Peyer's patch (tissue), 4 donors: ENCODE results near the gene SLC24A4. TPM values are rescaled to one million over a fixed set of nuclear protein-coding genes. Genes with fewer than 3 reads are reported as not detected.

ENCODE experiments used
- DNase-seq, 3 donors: peaks; one replicate each; pipeline ENCODE4 v3.0.0-alpha.2; 2017 to 2019
- H3K27ac ChIP-seq, 4 donors: fragments of 200-600 bp; sonication (generic); one replicate each; pipeline ENCODE4 v1.5.1; 2016 to 2019
- H3K27me3 ChIP-seq, 2 donors: fragments of 200-600 bp; sonication (generic); one replicate each; pipeline ENCODE4 v1.5.1; 2019
- H3K36me3 ChIP-seq, 3 donors: fragments of 200-600 bp; sonication (generic); one replicate each; pipeline ENCODE4 v1.5.1; 2016 to 2019
- H3K4me1 ChIP-seq, 4 donors: fragments of 200-600 bp; sonication (generic); one replicate each; pipeline ENCODE4 v1.5.1; 2016 to 2019
- H3K4me3 ChIP-seq, 4 donors: fragments of 200-600 bp; sonication (generic); 1 replicate in 3 of 4; 2 replicates in 1 of 4; pipeline ENCODE4 v1.5.1; 2016 to 2019; ENCODE audit warnings: mild to moderate bottlenecking in 1 of 4
- H3K9me3 ChIP-seq, 4 donors: fragments of 200-600 bp; sonication (generic); one replicate each; pipeline ENCODE4 v1.5.1; 2016 to 2019; ENCODE audit warnings: mild to moderate bottlenecking in 1 of 4
- POLR2A ChIP-seq, 2 donors: fragments of 450-650 bp; IDR thresholded peaks; one replicate each; pipeline ENCODE4 v1.5.1; 2017; ENCODE audit warnings: antibody characterized with exemption in 2 of 2, mild to moderate bottlenecking in 2 of 2, moderate library complexity in 2 of 2
- total RNA-seq, 4 donors: library from RNA; depleted of rRNA; stranded (reverse); fragments of >200 nt; gene quantifications; one replicate each; pipeline ENCODE4 v1.1.0, GENCODE V29; 2016
- TF ChIP-seq, protein P1 (sequence below), 6 experiments: fragments of 450-650 bp in 4 of 6; fragments of 200-600 bp in 2 of 6; sonication (generic) in 1 of 6; IDR thresholded peaks; one replicate each; pipeline ENCODE4 v1.5.1; 2017 to 2019; ENCODE audit warnings: antibody characterized with exemption in 6 of 6, mild to moderate bottlenecking in 3 of 6, moderate library complexity in 1 of 6

SLC24A4 gene
- total RNA-seq, 4 donors from 2014 or later: 0.18 to 1.7 (median 0.54) TPM; not detected in 1

DNA sequence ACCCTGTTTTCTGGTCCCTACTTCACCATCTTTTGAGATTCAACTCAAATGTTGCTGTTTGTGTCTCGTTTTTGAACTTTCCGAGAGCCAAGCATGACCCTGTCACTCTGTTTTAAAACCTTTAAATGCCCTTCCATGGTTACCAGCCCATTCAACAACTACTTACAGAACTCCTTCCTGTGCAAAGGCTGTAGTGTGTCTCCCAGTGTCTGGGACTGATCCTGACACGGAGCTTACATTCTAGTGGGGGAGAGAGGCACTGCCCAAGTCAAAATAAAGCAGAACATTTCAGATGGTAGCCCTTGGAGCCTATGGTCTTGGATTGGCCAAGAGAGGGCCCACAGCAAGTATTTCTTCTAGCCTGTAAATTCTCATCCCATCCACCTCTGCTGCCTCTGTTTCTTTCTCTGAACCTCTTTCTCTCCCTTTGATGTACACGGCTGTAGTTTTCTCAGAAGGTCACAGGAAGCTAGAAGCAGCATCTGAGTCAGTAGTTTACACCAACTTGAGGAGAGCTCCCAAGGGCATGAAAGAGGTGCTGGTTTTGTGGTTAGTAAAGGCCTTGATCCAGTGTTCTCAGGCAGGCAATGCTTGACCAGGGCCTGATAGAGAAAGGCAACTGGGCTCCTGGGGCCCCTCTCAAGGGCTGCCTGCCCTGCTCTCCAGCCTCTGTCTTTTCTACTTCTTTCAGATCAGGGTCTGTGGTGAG, 42.3 kb upstream of the SLC24A4 start:
- TF ChIP-seq, protein P1, sequence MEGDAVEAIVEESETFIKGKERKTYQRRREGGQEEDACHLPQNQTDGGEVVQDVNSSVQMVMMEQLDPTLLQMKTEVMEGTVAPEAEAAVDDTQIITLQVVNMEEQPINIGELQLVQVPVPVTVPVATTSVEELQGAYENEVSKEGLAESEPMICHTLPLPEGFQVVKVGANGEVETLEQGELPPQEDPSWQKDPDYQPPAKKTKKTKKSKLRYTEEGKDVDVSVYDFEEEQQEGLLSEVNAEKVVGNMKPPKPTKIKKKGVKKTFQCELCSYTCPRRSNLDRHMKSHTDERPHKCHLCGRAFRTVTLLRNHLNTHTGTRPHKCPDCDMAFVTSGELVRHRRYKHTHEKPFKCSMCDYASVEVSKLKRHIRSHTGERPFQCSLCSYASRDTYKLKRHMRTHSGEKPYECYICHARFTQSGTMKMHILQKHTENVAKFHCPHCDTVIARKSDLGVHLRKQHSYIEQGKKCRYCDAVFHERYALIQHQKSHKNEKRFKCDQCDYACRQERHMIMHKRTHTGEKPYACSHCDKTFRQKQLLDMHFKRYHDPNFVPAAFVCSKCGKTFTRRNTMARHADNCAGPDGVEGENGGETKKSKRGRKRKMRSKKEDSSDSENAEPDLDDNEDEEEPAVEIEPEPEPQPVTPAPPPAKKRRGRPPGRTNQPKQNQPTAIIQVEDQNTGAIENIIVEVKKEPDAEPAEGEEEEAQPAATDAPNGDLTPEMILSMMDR (IDR thresholded peaks at IDR 0.05): no peak
- TF ChIP-seq POLR2A (IDR thresholded peaks at IDR 0.05): no peak
- Histone ChIP-seq H3K4me3 (no peak overlapping the region), H3K36me3 (no peaks in the 10 kb centered on the region), H3K27me3 (no peaks in the 10 kb centered on the region), H3K9me3 (no peaks in the 10 kb centered on the region), H3K27ac (no peak overlapping the region), H3K4me1 (no peaks in the 10 kb centered on the region)
- no peak for DNase-seq

DNA sequence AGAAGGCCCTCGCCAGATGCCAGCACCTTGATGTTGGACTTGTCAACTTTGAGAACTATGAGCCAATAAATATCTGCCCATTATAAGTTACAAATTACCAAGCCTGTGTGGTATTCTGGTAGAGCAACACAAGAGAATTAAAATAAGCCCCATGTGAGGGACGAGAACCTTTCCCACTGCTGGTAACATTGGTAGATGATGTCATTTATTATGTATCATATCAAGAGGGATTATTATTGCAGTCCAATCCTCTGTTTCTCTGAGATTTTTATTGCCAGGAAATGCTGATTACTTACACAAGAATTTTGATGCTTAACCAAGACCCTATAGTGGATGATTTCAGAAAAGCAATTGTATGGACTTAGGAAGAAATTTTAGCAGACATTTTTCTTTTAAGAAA, 40.3 kb upstream of the SLC24A4 start:
- Histone ChIP-seq H3K9me3 (no peaks in the 10 kb centered on the region), H3K27me3 (no peaks in the 10 kb centered on the region), H3K27ac (no peak overlapping the region), H3K36me3 (no peaks in the 10 kb centered on the region), H3K4me1 (no peaks in the 10 kb centered on the region), H3K4me3 (no peak overlapping the region)
- no peak for DNase-seq
- no peak for TF ChIP-seq POLR2A (IDR thresholded peaks at IDR 0.05)
- TF ChIP-seq, protein P1 (IDR thresholded peaks at IDR 0.05): no peak

DNA sequence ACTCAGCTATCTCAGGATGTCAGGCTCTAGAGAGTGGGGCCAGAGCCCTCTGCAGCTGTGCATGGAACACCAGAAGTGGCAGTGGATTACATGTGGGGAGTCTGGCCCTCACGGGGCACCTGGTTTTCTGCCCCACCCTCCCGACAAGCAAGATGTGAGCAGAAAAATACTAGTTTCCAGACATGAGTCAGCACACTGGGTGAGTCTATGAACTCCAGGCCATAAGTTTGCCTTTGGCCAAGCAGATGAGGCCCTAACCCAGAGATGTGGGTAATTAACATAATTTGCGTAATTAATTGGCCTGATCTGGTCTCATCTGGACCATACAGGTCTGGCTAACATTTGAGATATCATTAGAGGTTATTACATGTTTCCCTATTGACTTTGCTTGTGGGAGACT, 37.7 kb upstream of the SLC24A4 start:
- no peak for DNase-seq
- no peak overlapping the region for H3K27ac ChIP-seq
- TF ChIP-seq, protein P1 (IDR thresholded peaks at IDR 0.05): no peak
- no peak for TF ChIP-seq POLR2A (IDR thresholded peaks at IDR 0.05)
- no peak overlapping the region for H3K4me3 ChIP-seq
- no peaks in the 10 kb centered on the region for H3K27me3 ChIP-seq
- no peaks in the 10 kb centered on the region for H3K36me3 ChIP-seq
- H3K9me3 ChIP-seq: no peaks in the 10 kb centered on the region
- H3K4me1 ChIP-seq: no peaks in the 10 kb centered on the region

DNA sequence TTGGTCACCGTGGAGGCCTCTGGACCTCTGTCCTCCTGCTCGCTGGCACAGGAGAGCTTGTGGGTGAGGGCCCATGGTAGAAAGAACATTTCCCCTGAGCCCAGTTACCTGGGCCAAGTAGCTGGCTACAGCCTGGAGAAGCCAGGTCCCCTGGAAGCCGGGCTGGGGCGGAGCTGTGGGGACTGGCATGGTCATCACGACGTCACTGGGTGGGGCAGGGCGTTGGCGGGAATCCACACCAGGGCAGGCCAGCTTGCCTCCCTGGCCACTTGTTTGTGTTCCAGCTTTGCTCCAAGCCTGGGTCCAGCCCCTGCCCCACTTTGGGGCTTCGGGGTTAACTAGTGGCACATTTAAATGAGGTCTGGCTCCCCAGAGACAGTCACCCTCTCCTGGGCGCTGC, 35.0 kb upstream of the SLC24A4 start:
- Histone ChIP-seq H3K27ac (no peak overlapping the region), H3K36me3 (no peaks in the 10 kb centered on the region), H3K9me3 (no peaks in the 10 kb centered on the region), H3K4me3 (no peak overlapping the region), H3K4me1 (no peaks in the 10 kb centered on the region), H3K27me3 (no peaks in the 10 kb centered on the region)
- DNase-seq: no peak
- TF ChIP-seq POLR2A (IDR thresholded peaks at IDR 0.05): no peak
- TF ChIP-seq, protein P1 (IDR thresholded peaks at IDR 0.05): no peak

DNA sequence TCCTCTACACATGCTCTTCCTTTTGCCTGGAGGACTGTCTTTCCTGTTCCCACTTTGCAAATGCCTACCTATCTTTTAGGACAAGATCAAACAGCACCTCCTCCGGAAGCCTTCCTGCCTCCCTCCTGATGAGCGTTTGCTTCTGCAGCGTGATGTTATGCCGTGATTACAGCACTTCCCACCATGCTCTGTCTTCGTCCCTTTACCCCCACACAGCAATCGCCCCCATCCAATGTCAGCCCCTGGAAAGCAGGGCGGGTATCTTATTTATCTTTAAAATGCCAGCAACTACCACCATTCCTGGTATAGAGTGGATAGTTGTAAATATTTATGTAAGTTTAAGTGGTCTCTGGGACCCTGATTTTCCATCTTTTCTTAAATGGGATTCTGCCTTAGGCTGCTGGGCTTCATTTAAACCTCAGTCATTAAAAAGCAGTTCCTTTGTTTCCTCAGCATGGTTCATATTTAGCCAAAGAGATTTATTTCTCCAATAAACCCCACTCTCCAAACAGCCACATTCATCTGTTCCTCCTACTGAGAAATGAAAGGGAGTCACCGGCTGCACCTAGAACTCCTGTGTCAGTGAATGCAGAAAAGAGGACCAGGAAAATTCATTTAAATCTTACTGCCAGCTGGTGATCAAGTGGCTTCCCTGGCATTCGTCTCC, 33.8 kb upstream of the SLC24A4 start:
- no peak for DNase-seq
- Histone ChIP-seq H3K9me3 (no peaks in the 10 kb centered on the region), H3K27ac (no peak overlapping the region), H3K4me3 (no peak overlapping the region), H3K36me3 (no peaks in the 10 kb centered on the region), H3K27me3 (no peaks in the 10 kb centered on the region), H3K4me1 (no peaks in the 10 kb centered on the region)
- TF ChIP-seq, protein P1 (IDR thresholded peaks at IDR 0.05): no peak
- no peak for TF ChIP-seq POLR2A (IDR thresholded peaks at IDR 0.05)
